HEK293 (cell line): ENCODE results near the gene PEAR1.
A peak's percentile ranks its signal among the peaks of the same experiment; 100 is the strongest.

ENCODE experiments used
- CTCF ChIA-PET: fragments of 350-600 bp; formaldehyde crosslinking; extraction: SDS; loops from one replicate; lab custom pipeline; 2021; ENCODE audit warnings: antibody characterized with exemption; lab: Yijun Ruan, JAX
- POLR2A ChIA-PET: fragments of 300-600 bp; formaldehyde crosslinking; extraction: SDS; loops from one replicate; lab custom pipeline; 2020; ENCODE audit warnings: antibody characterized with exemption, inconsistent platforms; lab: Yijun Ruan, JAX
- H3K27ac ChIP-seq: fragments of 200-500 bp; sonication (Bioruptor generic); 2 replicates; pipeline ENCODE4 v1.5.1; 2014; ENCODE audit warnings: low read depth, low read length, control low read depth, inconsistent platforms; ENCODE audit errors: extremely low read depth
- H3K36me3 ChIP-seq, 2 experiments: fragments of 200-500 bp in 1 of 2; sonication (Bioruptor generic) in 1 of 2; 1 replicate in 1 of 2; 2 replicates in 1 of 2; pipeline ENCODE4 v1.5.1; 2014 to 2017; ENCODE audit warnings: inconsistent platforms in 2 of 2, low read length in 2 of 2; ENCODE audit not compliant: control insufficient read depth in 2 of 2, insufficient read depth in 1 of 2
- H3K4me1 ChIP-seq: fragments of 200-500 bp; sonication (Bioruptor generic); 2 replicates; pipeline ENCODE4 v1.5.1; 2014; ENCODE audit warnings: mild to moderate bottlenecking, low read length, inconsistent platforms; ENCODE audit not compliant: control insufficient read depth, insufficient read depth
- H3K4me3 ChIP-seq: 2 replicates; pipeline ENCODE4 v1.5.1; 2011; ENCODE audit warnings: low read depth, mild to moderate bottlenecking, control low read depth, low read length, moderate library complexity
- H3K9me3 ChIP-seq: fragments of 200-500 bp; sonication (Bioruptor generic); 2 replicates; pipeline ENCODE4 v1.5.1; 2014; ENCODE audit warnings: low read depth, low read length, inconsistent platforms; ENCODE audit not compliant: control insufficient read depth, insufficient read depth
- FEZF1 ChIP-seq: fragments of 450-650 bp; formaldehyde crosslinking; IDR thresholded peaks from 2 replicates; pipeline ENCODE4 v1.5.1; 2016; ENCODE audit warnings: missing biosample characterization, missing genetic modification characterization
- IKZF3 ChIP-seq: fragments of 450-650 bp; IDR thresholded peaks from 2 replicates; pipeline ENCODE4 v1.5.0; 2018; ENCODE audit warnings: missing biosample characterization, mild to moderate bottlenecking, missing genetic modification characterization, moderate library complexity
- ZFP3 ChIP-seq: fragments of 450-650 bp; formaldehyde crosslinking; IDR thresholded peaks from 2 replicates; pipeline ENCODE4 v1.5.1; 2016; ENCODE audit warnings: low read depth, missing biosample characterization, missing genetic modification characterization
- ZIC2 ChIP-seq: fragments of 450-650 bp; formaldehyde crosslinking; IDR thresholded peaks from 2 replicates; pipeline ENCODE4 v1.5.1; 2016; ENCODE audit warnings: missing biosample characterization, missing genetic modification characterization
- ZNF157 ChIP-seq: fragments of 450-650 bp; formaldehyde crosslinking; IDR thresholded peaks from 2 replicates; pipeline ENCODE4 v1.5.1; 2016; ENCODE audit warnings: missing biosample characterization, missing genetic modification characterization
- ZNF211 ChIP-seq: fragments of 450-650 bp; formaldehyde crosslinking; IDR thresholded peaks from 2 replicates; pipeline ENCODE4 v1.5.1; 2016; ENCODE audit warnings: low read depth, missing biosample characterization, missing genetic modification characterization
- ZNF239 ChIP-seq: fragments of 450-650 bp; formaldehyde crosslinking; IDR thresholded peaks from 2 replicates; pipeline ENCODE4 v1.5.1; 2016; ENCODE audit warnings: missing biosample characterization, missing genetic modification characterization
- ZNF501 ChIP-seq: fragments of 450-650 bp; formaldehyde crosslinking; IDR thresholded peaks from 2 replicates; pipeline ENCODE4 v1.5.1; 2016; ENCODE audit warnings: missing biosample characterization, missing genetic modification characterization
- ZNF510 ChIP-seq: fragments of 450-650 bp; formaldehyde crosslinking; IDR thresholded peaks from 2 replicates; pipeline ENCODE4 v1.5.1; 2018; ENCODE audit warnings: mild to moderate bottlenecking, missing genetic modification characterization, missing biosample characterization; ENCODE audit not compliant: insufficient replicate concordance
- ZNF560 ChIP-seq: fragments of 450-650 bp; formaldehyde crosslinking; IDR thresholded peaks from 2 replicates; pipeline ENCODE4 v1.5.1; 2017; ENCODE audit warnings: missing biosample characterization, missing genetic modification characterization, borderline replicate concordance
- ZNF670 ChIP-seq: fragments of 450-650 bp; formaldehyde crosslinking; IDR thresholded peaks from 2 replicates; pipeline ENCODE4 v1.5.1; 2016; ENCODE audit warnings: missing biosample characterization, missing genetic modification characterization, low read depth
- ZNF707 ChIP-seq: fragments of 450-650 bp; formaldehyde crosslinking; IDR thresholded peaks from 2 replicates; pipeline ENCODE4 v1.5.1; 2016; ENCODE audit warnings: missing biosample characterization, missing genetic modification characterization
- ZNF785 ChIP-seq: fragments of 450-650 bp; formaldehyde crosslinking; IDR thresholded peaks from 2 replicates; pipeline ENCODE4 v1.5.1; 2016; ENCODE audit warnings: missing biosample characterization, missing genetic modification characterization
- TF ChIP-seq, protein P1 (sequence below): fragments of 450-650 bp; formaldehyde crosslinking; conservative IDR thresholded peaks from 2 replicates; pipeline ENCODE4 v1.5.1; 2016; ENCODE audit warnings: low read depth, missing biosample characterization, missing genetic modification characterization
- TF ChIP-seq, protein P2 (sequence below): fragments of 450-650 bp; formaldehyde crosslinking; IDR thresholded peaks from 2 replicates; pipeline ENCODE4 v1.5.1; 2016; ENCODE audit warnings: missing biosample characterization, missing genetic modification characterization
- TF ChIP-seq, protein P3 (sequence below): fragments of 450-650 bp; formaldehyde crosslinking; IDR thresholded peaks from 2 replicates; pipeline ENCODE4 v1.5.1; 2017; ENCODE audit warnings: missing biosample characterization, mild to moderate bottlenecking, missing genetic modification characterization, moderate library complexity
- TF ChIP-seq, protein P4 (sequence below): fragments of 450-650 bp; formaldehyde crosslinking; optimal IDR thresholded peaks from 2 replicates; pipeline ENCODE3; 2016; ENCODE audit warnings: missing biosample characterization, mild to moderate bottlenecking, missing genetic modification characterization
- TF ChIP-seq, protein P5 (sequence below): fragments of 450-650 bp; formaldehyde crosslinking; IDR thresholded peaks from 2 replicates; pipeline ENCODE4 v1.5.1; 2016; ENCODE audit warnings: missing biosample characterization, missing genetic modification characterization, low read depth

Gene PEAR1

DNA sequence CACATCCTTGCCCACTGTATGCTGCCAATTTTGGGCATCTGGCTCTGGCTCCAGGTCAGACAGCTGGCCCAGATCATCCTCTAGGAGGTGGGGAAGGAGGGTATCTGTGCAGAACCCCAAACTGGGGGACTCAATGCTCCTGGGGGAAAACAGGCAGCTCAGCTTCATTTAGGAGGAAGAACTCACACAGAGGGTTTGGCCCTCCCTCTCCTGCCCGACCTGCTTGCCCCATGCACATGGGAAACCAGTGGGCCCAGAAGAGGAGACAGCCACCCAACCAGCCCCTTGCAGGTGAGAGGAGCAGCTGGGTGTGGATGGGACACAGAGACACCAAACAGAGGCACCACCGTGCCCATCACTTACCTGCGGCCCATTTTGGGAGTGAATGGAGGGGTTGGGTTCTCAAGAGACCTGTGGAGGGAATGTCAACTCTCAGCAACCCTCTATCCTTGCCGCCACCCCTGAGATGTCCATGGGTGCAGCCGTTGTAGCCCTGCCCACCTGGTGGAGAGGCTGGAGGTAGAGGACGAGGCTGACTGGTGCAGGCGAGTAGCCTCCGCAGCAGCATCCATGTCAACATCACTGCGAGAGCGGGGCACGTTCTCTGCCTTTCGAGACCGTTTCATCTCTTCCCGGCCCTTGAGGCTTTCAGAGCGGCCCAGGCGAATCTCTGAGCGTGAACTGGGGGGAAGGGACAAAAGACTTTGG lies 54.5 kb downstream of the PEAR1 start (continued):
- TF ChIP-seq, protein P1, sequence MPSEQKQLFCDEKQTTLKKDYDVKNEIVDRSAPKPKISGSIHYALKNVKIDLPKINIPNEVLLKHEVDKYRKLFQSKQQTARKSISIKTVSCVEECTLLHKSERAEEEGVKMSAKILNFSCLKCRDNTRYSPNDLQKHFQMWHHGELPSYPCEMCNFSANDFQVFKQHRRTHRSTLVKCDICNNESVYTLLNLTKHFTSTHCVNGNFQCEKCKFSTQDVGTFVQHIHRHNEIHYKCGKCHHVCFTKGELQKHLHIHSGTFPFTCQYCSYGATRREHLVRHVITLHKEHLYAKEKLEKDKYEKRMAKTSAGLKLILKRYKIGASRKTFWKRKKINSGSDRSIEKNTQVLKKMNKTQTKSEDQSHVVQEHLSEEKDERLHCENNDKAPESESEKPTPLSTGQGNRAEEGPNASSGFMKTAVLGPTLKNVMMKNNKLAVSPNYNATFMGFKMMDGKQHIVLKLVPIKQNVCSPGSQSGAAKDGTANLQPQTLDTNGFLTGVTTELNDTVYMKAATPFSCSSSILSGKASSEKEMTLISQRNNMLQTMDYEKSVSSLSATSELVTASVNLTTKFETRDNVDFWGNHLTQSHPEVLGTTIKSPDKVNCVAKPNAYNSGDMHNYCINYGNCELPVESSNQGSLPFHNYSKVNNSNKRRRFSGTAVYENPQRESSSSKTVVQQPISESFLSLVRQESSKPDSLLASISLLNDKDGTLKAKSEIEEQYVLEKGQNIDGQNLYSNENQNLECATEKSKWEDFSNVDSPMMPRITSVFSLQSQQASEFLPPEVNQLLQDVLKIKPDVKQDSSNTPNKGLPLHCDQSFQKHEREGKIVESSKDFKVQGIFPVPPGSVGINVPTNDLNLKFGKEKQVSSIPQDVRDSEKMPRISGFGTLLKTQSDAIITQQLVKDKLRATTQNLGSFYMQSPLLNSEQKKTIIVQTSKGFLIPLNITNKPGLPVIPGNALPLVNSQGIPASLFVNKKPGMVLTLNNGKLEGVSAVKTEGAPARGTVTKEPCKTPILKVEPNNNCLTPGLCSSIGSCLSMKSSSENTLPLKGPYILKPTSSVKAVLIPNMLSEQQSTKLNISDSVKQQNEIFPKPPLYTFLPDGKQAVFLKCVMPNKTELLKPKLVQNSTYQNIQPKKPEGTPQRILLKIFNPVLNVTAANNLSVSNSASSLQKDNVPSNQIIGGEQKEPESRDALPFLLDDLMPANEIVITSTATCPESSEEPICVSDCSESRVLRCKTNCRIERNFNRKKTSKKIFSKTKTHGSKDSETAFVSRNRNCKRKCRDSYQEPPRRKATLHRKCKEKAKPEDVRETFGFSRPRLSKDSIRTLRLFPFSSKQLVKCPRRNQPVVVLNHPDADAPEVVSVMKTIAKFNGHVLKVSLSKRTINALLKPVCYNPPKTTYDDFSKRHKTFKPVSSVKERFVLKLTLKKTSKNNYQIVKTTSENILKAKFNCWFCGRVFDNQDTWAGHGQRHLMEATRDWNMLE, result no peak

DNA sequence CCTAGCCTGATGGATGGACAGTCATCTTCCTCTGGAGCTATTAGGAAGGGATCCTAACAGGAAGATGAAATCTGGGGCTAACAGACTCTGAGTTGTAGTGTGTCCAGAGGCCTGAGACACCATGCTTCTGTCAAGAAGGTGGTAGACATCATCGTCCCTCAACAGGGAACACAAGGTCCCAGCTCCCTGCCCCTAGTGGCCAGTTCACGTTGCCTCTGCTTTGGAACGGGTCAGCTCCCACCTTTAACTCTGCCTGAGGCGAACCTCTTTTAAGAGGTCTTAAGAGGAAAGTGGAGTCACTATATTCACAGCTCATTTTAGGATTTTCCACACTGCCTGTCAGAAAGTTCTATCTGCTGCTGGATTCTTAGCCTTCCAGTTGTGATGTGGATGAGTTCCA lies 55.2 kb downstream of the PEAR1 start:
- ChIA-PET POLR2A (no interaction called here), CTCF (interaction anchor here (0.6 to 1.3 kb wide), 7 partner anchors 8 to 125 kb away, joined by 3 to 4 read pairs (median 3); no protein-coding TSS in a partner anchor)
- TF ChIP-seq ZNF211 (tag by site-specific recombination), result no peak
- no peak for TF ChIP-seq ZNF501
- TF ChIP-seq, protein P2, sequence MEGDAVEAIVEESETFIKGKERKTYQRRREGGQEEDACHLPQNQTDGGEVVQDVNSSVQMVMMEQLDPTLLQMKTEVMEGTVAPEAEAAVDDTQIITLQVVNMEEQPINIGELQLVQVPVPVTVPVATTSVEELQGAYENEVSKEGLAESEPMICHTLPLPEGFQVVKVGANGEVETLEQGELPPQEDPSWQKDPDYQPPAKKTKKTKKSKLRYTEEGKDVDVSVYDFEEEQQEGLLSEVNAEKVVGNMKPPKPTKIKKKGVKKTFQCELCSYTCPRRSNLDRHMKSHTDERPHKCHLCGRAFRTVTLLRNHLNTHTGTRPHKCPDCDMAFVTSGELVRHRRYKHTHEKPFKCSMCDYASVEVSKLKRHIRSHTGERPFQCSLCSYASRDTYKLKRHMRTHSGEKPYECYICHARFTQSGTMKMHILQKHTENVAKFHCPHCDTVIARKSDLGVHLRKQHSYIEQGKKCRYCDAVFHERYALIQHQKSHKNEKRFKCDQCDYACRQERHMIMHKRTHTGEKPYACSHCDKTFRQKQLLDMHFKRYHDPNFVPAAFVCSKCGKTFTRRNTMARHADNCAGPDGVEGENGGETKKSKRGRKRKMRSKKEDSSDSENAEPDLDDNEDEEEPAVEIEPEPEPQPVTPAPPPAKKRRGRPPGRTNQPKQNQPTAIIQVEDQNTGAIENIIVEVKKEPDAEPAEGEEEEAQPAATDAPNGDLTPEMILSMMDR, result peak; percentile 20; the same call in 1 of the 2 replicates
- Histone ChIP-seq H3K4me1 (no peaks in the 10 kb centered on the region), H3K36me3 (peaks cover 7 to 97% of the 10 kb centered on the region in 2 experiments; a peak in 2 of 3 replicates), H3K27ac (no peak overlapping the region), H3K4me3 (no peak overlapping the region), H3K9me3 (no peaks in the 10 kb centered on the region)

DNA sequence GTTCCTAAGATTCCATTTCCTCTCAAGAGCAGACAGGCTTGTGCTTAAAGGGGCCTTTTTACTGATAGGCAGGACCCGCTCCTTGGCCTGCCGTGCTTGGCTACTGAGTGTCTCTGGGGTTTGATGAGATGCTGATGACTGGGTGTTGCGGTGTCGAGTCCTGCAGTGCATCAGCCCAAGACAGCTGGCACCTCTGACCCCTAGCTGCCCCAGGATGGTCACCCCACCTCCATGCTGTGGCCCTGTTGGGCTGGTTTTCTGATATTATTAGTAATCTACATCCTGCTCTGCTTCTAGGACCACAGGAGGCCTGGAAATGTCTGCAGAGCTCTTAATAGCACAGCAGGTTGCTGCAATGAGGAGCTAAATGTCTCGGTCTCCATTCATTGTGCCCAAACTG lies 55.6 kb downstream of the PEAR1 start:
- Histone ChIP-seq H3K9me3 (no peaks in the 10 kb centered on the region), H3K36me3 (peaks cover 10 to 95% of the 10 kb centered on the region in 2 experiments; a peak in 2 of 3 replicates), H3K4me3 (no peak overlapping the region), H3K4me1 (no peaks in the 10 kb centered on the region), H3K27ac (no peak overlapping the region)
- ChIA-PET CTCF (interaction anchor here (0.6 to 1.3 kb wide), 9 partner anchors 8 to 291 kb away, joined by 3 to 4 read pairs (median 3); no protein-coding TSS in a partner anchor), POLR2A (no interaction called here)
- TF ChIP-seq FEZF1 (no peak), IKZF3 (tag by site-specific recombination) (no peak), ZNF670 (tag by site-specific recombination) (no peak), ZNF157 (tag by site-specific recombination) (no peak)
- TF ChIP-seq, protein P3, sequence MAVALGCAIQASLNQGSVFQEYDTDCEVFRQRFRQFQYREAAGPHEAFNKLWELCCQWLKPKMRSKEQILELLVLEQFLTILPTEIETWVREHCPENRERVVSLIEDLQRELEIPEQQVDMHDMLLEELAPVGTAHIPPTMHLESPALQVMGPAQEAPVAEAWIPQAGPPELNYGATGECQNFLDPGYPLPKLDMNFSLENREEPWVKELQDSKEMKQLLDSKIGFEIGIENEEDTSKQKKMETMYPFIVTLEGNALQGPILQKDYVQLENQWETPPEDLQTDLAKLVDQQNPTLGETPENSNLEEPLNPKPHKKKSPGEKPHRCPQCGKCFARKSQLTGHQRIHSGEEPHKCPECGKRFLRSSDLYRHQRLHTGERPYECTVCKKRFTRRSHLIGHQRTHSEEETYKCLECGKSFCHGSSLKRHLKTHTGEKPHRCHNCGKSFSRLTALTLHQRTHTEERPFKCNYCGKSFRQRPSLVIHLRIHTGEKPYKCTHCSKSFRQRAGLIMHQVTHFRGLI, result no peak

DNA sequence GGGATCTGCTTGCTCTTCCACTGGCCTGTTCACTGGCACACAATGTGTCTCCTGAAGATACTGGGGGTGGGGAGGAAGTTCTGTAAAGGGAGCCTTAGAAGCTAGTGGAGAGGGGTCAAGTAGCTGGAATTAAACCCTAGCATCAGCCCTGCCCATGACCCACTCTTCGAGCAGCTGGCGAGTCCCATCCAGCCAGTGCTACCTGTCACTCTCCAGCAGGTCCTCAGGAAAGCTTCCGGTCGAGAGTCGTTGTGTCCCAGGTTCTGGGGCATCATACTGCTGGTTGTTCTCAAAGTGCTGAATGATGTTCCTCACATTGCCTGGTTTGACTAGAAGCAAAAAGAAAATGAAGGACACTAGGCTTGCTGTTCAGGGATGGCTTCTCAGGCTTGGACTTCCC lies 57.9 kb downstream of the PEAR1 start:
- Histone ChIP-seq H3K36me3 (peaks cover 16 to 95% of the 10 kb centered on the region in 2 experiments), H3K27ac (no peak overlapping the region), H3K4me3 (no peak overlapping the region), H3K4me1 (no peaks in the 10 kb centered on the region), H3K9me3 (no peaks in the 10 kb centered on the region)
- CTCF ChIA-PET, result no interaction called here
- POLR2A ChIA-PET, result no interaction called here
- no peak for TF ChIP-seq ZNF560 (tag by site-specific recombination)
- TF ChIP-seq, protein P4, sequence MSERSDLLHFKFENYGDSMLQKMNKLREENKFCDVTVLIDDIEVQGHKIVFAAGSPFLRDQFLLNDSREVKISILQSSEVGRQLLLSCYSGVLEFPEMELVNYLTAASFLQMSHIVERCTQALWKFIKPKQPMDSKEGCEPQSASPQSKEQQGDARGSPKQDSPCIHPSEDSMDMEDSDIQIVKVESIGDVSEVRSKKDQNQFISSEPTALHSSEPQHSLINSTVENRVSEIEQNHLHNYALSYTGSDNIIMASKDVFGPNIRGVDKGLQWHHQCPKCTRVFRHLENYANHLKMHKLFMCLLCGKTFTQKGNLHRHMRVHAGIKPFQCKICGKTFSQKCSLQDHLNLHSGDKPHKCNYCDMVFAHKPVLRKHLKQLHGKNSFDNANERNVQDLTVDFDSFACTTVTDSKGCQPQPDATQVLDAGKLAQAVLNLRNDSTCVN (tag by site-specific recombination), result no peak
- no peak for TF ChIP-seq ZIC2
- TF ChIP-seq ZNF707 (tag by site-specific recombination), result no peak
- TF ChIP-seq ZNF785 (tag by site-specific recombination), result no peak
- TF ChIP-seq, protein P5, sequence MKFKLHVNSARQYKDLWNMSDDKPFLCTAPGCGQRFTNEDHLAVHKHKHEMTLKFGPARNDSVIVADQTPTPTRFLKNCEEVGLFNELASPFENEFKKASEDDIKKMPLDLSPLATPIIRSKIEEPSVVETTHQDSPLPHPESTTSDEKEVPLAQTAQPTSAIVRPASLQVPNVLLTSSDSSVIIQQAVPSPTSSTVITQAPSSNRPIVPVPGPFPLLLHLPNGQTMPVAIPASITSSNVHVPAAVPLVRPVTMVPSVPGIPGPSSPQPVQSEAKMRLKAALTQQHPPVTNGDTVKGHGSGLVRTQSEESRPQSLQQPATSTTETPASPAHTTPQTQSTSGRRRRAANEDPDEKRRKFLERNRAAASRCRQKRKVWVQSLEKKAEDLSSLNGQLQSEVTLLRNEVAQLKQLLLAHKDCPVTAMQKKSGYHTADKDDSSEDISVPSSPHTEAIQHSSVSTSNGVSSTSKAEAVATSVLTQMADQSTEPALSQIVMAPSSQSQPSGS (tag by site-specific recombination), result no peak
- no peak for TF ChIP-seq ZNF510 (tag by site-specific recombination)
- no peak for TF ChIP-seq ZNF239 (tag by site-specific recombination)
- no peak for TF ChIP-seq ZFP3 (tag by site-specific recombination)
